MCF 10A (cell line): ENCODE measurements around the gene CAMKK2. TPM values are rescaled to one million over a fixed set of nuclear protein-coding genes. Genes with fewer than 3 reads are reported as not detected.
"Not testable (repeated sequence)": the region's sequence is repeated elsewhere in the genome, so short reads cannot be mapped to it uniquely, and the experiment has no call there.

ENCODE experiments used
- BruUV-seq: library from RNA; stranded (reverse); fragments of 400-500 nt; replicated peaks from 2 replicates; lab custom pipeline; 2021; lab: Mats Ljungman, UMichigan
- CTCF ChIA-PET: fragments of 300-600 bp; sonication (Branson Sonifier 250); formaldehyde crosslinking; extraction: SDS; loops from one replicate; lab custom pipeline; 2021; ENCODE audit warnings: antibody characterized with exemption, inconsistent platforms; lab: Yijun Ruan, JAX
- POLR2A ChIA-PET: fragments of 300-600, 350-650 bp; sonication (Branson Sonifier 250); formaldehyde crosslinking; extraction: SDS; loops from one replicate; lab custom pipeline; 2020; ENCODE audit warnings: antibody characterized with exemption, inconsistent platforms; lab: Yijun Ruan, JAX
- DNase-seq: peaks from one replicate; pipeline ENCODE4 v3.0.0-alpha.2; 2018; ENCODE audit not compliant: unreplicated experiment
- H3K27ac Mint-ChIP-seq: one replicate; pipeline ENCODE4 v1.8.0; 2022; ENCODE audit warnings: mild to moderate bottlenecking, low read depth, mixed read lengths; ENCODE audit not compliant: unreplicated experiment
- H3K27me3 Mint-ChIP-seq: one replicate; pipeline ENCODE4 v1.8.0; 2022; ENCODE audit warnings: mixed read lengths; ENCODE audit not compliant: insufficient read depth, unreplicated experiment
- H3K36me3 Mint-ChIP-seq: one replicate; pipeline ENCODE4 v1.8.0; 2022; ENCODE audit warnings: mild to moderate bottlenecking, moderate library complexity, mixed read lengths; ENCODE audit not compliant: insufficient read depth, unreplicated experiment
- H3K4me1 Mint-ChIP-seq: one replicate; pipeline ENCODE4 v1.8.0; 2022; ENCODE audit warnings: mixed read lengths; ENCODE audit not compliant: insufficient read depth, unreplicated experiment
- H3K4me3 Mint-ChIP-seq: one replicate; pipeline ENCODE4 v1.8.0; 2022; ENCODE audit warnings: mild to moderate bottlenecking, moderate library complexity, mixed read lengths; ENCODE audit not compliant: unreplicated experiment
- H3K9me3 Mint-ChIP-seq: one replicate; pipeline ENCODE4 v1.8.0; 2022; ENCODE audit warnings: mixed read lengths; ENCODE audit not compliant: unreplicated experiment
- intact Hi-C: fragments of 100-400 bp; cut with micrococcal nuclease; formaldehyde crosslinking; loops from 2 replicates; pipeline ENCODE4 v1.14.1; 2022
- total RNA-seq: library from RNA; stranded (reverse); gene quantifications from 2 replicates; pipeline ENCODE4 v1.2.3, GENCODE V29; 2022
- TF ChIP-seq, protein P1 (sequence below): fragments of 200-600 bp; IDR thresholded peaks from one replicate; pipeline ENCODE4 v1.8.0; 2022; ENCODE audit warnings: antibody characterized with exemption, mild to moderate bottlenecking; ENCODE audit not compliant: unreplicated experiment

The CAMKK2 gene
- total RNA-seq, 1 experiment from 2014 or later, result 36.3 TPM

DNA sequence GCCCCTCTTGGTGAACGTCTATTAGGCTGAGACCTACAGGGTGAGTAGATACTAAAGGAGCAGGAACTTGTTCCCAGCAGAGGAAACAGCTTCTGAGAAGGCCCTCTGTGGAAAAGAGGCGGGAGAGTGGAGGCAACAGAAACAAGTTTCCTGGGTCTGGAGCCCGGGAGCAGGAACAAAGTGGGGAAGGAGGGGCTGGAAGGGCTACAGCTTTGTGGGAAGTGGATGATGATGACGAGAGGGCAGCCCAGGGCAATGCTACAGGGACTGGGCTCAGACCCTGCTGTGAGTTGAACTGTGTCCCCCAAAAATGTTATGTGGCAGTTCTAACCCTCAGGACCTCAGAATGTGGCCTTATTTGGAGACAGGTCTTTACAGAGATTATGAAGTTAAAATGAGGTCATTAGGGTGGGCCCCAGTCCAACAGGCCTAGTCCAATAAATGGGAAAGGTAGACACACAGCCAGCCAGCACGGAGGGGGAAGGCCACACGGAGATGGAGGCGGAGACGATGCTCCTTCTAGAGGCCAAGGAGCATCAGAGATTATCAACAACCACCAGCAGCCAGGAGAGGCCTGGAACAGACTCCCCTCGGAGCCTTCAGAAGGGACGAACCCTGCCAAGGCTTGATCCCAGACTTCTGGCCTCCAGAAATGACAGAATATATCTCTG lies 14.3 kb downstream of the CAMKK2 start:
- no peak for DNase-seq
- CTCF ChIA-PET, result no interaction called here
- H3K27ac Mint-ChIP-seq, result no peak overlapping the region

DNA sequence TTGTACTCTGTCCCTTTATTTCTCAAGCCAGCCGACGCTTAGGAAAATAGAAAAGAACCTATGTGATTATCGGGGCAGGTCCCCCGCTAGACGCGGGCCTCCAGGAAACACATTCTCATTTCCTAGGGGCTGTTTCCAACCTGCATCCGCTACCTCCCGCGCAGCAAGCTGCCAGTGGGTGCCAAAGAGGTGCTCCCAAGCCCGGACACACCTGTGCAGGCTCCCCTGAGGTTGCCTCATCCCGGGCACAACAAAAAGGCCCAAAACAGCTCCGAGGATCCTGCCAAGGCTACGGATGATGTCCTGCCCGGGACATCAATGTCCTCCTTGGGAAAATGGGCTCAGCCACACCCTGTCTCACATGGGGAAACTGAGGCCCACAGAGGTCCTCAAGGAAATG lies 15.4 kb downstream of the CAMKK2 start:
- H3K4me1 Mint-ChIP-seq, DNase-seq, POLR2A ChIA-PET, H3K27ac Mint-ChIP-seq, BruUV-seq, H3K9me3 Mint-ChIP-seq, H3K4me3 Mint-ChIP-seq, H3K27me3 Mint-ChIP-seq, intact Hi-C loops: not testable (repeated sequence)
- H3K36me3 Mint-ChIP-seq, result peaks cover 18% of the 10 kb centered on the region
- CTCF ChIA-PET, result interaction anchor here (0.6 kb wide), 1 partner anchor 846 kb away, joined by 3 read pairs; no protein-coding TSS in a partner anchor

More for the DNA sequence above, 14.3 kb downstream of the CAMKK2 start:
- no peaks in the 10 kb centered on the region for H3K9me3 Mint-ChIP-seq
- H3K27me3 Mint-ChIP-seq, result no peaks in the 10 kb centered on the region
- BruUV-seq, result no TSS peak
- intact Hi-C loops, result no loop called here
- peaks cover 2% of the 10 kb centered on the region for H3K4me1 Mint-ChIP-seq
- peaks cover 18% of the 10 kb centered on the region for H3K36me3 Mint-ChIP-seq
- H3K4me3 Mint-ChIP-seq, result no peak overlapping the region
- TF ChIP-seq, protein P1, sequence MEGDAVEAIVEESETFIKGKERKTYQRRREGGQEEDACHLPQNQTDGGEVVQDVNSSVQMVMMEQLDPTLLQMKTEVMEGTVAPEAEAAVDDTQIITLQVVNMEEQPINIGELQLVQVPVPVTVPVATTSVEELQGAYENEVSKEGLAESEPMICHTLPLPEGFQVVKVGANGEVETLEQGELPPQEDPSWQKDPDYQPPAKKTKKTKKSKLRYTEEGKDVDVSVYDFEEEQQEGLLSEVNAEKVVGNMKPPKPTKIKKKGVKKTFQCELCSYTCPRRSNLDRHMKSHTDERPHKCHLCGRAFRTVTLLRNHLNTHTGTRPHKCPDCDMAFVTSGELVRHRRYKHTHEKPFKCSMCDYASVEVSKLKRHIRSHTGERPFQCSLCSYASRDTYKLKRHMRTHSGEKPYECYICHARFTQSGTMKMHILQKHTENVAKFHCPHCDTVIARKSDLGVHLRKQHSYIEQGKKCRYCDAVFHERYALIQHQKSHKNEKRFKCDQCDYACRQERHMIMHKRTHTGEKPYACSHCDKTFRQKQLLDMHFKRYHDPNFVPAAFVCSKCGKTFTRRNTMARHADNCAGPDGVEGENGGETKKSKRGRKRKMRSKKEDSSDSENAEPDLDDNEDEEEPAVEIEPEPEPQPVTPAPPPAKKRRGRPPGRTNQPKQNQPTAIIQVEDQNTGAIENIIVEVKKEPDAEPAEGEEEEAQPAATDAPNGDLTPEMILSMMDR, result no peak
- POLR2A ChIA-PET, result no interaction called here

DNA sequence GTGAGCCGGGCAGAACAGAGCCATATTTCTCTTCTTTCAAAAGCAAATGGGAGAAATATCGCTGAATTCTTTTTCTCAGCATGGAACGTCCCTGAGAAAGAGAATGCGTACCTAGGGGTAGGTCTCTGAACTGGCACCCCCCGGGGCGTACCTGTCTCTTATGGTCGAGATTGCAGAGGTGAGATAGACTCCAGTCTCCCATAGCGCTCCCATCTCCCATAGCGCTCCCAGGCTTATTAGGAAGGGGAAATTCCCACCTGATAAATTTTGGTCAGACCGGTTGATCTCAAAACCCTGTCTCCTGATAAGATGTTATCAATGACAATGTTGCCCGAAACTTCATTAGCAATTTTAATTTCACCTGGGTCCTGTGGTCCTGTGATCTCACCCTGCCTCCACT lies 16.0 kb downstream of the CAMKK2 start:
- H3K4me3 Mint-ChIP-seq, BruUV-seq, H3K9me3 Mint-ChIP-seq, POLR2A ChIA-PET, H3K27me3 Mint-ChIP-seq, H3K27ac Mint-ChIP-seq, H3K4me1 Mint-ChIP-seq, DNase-seq, intact Hi-C loops: not testable (repeated sequence)
- CTCF ChIA-PET, result interaction anchor here (0.6 kb wide), 1 partner anchor 845 kb away, joined by 3 read pairs; no protein-coding TSS in a partner anchor
- peaks cover 18% of the 10 kb centered on the region for H3K36me3 Mint-ChIP-seq

DNA sequence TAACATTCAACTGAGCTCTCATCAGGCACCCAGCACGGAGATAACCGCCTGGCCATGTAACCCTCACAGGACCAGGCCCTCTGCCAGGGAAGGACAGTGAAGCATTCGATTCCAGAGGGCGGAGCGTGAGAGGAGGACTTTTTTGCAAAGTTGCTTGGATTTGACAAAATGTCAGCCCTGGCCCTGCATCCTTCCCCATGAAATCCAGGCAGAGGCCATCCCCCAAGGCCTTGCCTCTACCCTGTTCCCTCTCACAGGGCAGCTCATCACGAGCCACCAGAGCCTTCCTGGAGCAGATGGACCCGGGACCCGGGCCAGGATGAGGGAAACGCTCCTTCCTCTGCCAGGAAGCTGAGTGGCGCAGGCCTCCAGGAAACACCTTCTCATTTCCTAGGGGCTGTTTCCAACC lies 17.0 kb downstream of the CAMKK2 start:
- intact Hi-C loops, result loop anchor here (5.0 kb wide), 1 partner anchor 123 kb away; the partner anchor contains the start of gene RNF34
- Mint-ChIP-seq H3K27me3 (no peaks in the 10 kb centered on the region), H3K9me3 (no peaks in the 10 kb centered on the region), H3K36me3 (peaks cover 23% of the 10 kb centered on the region), H3K27ac (no peak overlapping the region), H3K4me1 (peaks cover 4% of the 10 kb centered on the region), H3K4me3 (no peak overlapping the region)
- DNase-seq, result no peak
- ChIA-PET POLR2A (no interaction called here), CTCF (interaction anchor here (0.6 to 1.7 kb wide), 4 partner anchors 8 to 402 kb away, joined by 3 to 4 read pairs (median 3); no protein-coding TSS in a partner anchor)
- no TSS peak for BruUV-seq
- TF ChIP-seq, protein P1, result no peak

DNA sequence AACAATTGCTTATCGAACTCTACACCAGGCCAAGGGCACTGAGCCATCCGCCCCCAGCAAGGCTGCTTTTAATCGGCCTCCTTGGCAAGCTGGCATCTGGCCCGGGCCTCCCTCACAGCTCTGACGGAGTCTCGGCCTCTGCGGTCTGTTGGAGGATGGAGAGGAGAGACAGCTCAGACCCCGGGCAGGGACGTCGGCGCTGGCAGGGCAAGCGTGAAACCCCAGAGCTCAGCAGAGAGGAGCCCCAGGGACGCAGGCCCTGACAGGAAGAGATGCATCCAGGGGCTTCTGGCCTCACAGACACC lies 17.5 kb downstream of the CAMKK2 start:
- Mint-ChIP-seq H3K27me3 (no peaks in the 10 kb centered on the region), H3K36me3 (peaks cover 23% of the 10 kb centered on the region), H3K4me1 (peaks cover 4% of the 10 kb centered on the region), H3K9me3 (no peaks in the 10 kb centered on the region), H3K4me3 (no peak overlapping the region), H3K27ac (no peak overlapping the region)
- no peak for DNase-seq
- intact Hi-C loops, result loop anchor here (5.0 kb wide), 1 partner anchor 123 kb away; the partner anchor contains the start of gene RNF34
- ChIA-PET POLR2A (no interaction called here), CTCF (interaction anchor here (1.1 to 1.7 kb wide), 2 partner anchors 9 to 19 kb away, joined by 3 to 4 read pairs; no protein-coding TSS in a partner anchor)
- no TSS peak for BruUV-seq
- TF ChIP-seq, protein P1, result no peak
